Endometrial microvascular endothelial cells (primary cell): Measurements from ENCODE around the gene LYPD8. TPM values are rescaled to one million over a fixed set of nuclear protein-coding genes. Genes with fewer than 3 reads are reported as not detected.
"Not testable (repeated sequence)": the region's sequence is repeated elsewhere in the genome, so short reads cannot be mapped to it uniquely, and the experiment has no call there.

ENCODE experiments used
- in situ Hi-C: cut with HindIII; loops from 2 replicates; pipeline ENCODE4 v1.10.0; 2017; ENCODE audit warnings: low sequenced_read_pairs, low pct_unique_long_range_greater_than_20kb; ENCODE audit errors: inconsistent ontology term
- total RNA-seq: library from RNA; depleted of rRNA; stranded (reverse); fragments of >200 nt; gene quantifications from one replicate; pipeline ENCODE4 v1.2.3, GENCODE V29; 2015; ENCODE audit errors: inconsistent ontology term

LYPD8 gene
- not detected for total RNA-seq

- in situ Hi-C loops: no loop called here
Measured at GRCh38 chr1:248755517-248755916, at the start of gene LYPD8. Gene LYPD8, minus strand, starts transcription at chr1:248755759. Its CDS starts 4,678 bp downstream, at chr1:248751081.

- in situ Hi-C loops: no loop called here
Measured at GRCh38 chr1:248804771-248805681, 49.5 kb upstream of the LYPD8 start.

GRCh38 chr1:248803501-248803900 is 47.9 kb upstream of the LYPD8 start:
- in situ Hi-C loops: not testable (repeated sequence)

- in situ Hi-C loops: no loop called here
Measured at GRCh38 chr1:248802454-248802853, 46.9 kb upstream of the LYPD8 start.

GRCh38 chr1:248800459-248800858 is 44.9 kb upstream of the LYPD8 start:
- in situ Hi-C loops: no loop called here

GRCh38 chr1:248798791-248799190 is 43.2 kb upstream of the LYPD8 start:
- in situ Hi-C loops: no loop called here

- in situ Hi-C loops: not testable (repeated sequence)
Measured at GRCh38 chr1:248794663-248795062, 39.1 kb upstream of the LYPD8 start.

GRCh38 chr1:248793592-248793991 is 38.0 kb upstream of the LYPD8 start:
- in situ Hi-C loops: no loop called here

- in situ Hi-C loops: no loop called here
Measured at GRCh38 chr1:248792342-248792741, 36.8 kb upstream of the LYPD8 start.

- in situ Hi-C loops: no loop called here
Measured at GRCh38 chr1:248791010-248791409, 35.5 kb upstream of the LYPD8 start.

- in situ Hi-C loops: no loop called here
Measured at GRCh38 chr1:248790456-248790855, 34.9 kb upstream of the LYPD8 start.

- in situ Hi-C loops: not testable (repeated sequence)
Measured at GRCh38 chr1:248789337-248789736, 33.8 kb upstream of the LYPD8 start.

- in situ Hi-C loops: no loop called here
Measured at GRCh38 chr1:248788327-248788726, 32.8 kb upstream of the LYPD8 start.

- in situ Hi-C loops: no loop called here
Measured at GRCh38 chr1:248787430-248787829, 31.9 kb upstream of the LYPD8 start.

GRCh38 chr1:248786156-248786555 is 30.6 kb upstream of the LYPD8 start:
- in situ Hi-C loops: no loop called here

GRCh38 chr1:248783367-248783766 is 27.8 kb upstream of the LYPD8 start:
- in situ Hi-C loops: no loop called here

- in situ Hi-C loops: no loop called here
Measured at GRCh38 chr1:248782416-248783141, 27.0 kb upstream of the LYPD8 start.

GRCh38 chr1:248779350-248779749 is 23.8 kb upstream of the LYPD8 start:
- in situ Hi-C loops: no loop called here

- in situ Hi-C loops: no loop called here
Measured at GRCh38 chr1:248778906-248779305, 23.3 kb upstream of the LYPD8 start.

GRCh38 chr1:248776991-248777390 is 21.4 kb upstream of the LYPD8 start:
- in situ Hi-C loops: no loop called here
